ENCODE results near the gene TSTD1.
A peak's percentile ranks its signal among the peaks of the same experiment; 100 is the strongest.
"Not testable (repeated sequence)": the region's sequence is repeated elsewhere in the genome, so short reads cannot be mapped to it uniquely, and the experiment has no call there.

The TSTD1 gene

DNA sequence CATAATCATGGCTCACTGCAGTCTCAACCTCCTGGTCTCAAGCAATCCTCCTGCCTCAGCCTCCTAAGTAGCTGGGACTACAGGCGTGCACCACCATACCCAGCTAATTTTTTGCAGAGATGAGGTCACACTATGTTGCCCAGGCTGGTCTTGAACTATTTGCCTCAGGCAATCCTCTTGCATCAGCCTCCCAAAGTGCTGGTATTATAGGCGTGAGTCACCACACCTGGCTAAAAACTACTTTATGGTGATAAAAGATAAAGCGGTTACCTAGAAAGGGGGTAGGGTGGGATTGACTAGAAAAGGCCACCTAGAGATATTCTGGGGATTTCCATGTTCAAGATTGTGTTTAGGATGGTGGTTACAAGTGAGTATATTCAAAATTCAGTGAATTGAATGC, 5.0 kb downstream of the TSTD1 start:
- DNase-seq: no peak

- DNase-seq: no peak
Observed at GRCh38 chr1:161032409-161032808, 6.4 kb downstream of the TSTD1 start.

- DNase-seq: no peak
Observed at GRCh38 chr1:161031874-161032273, 6.9 kb downstream of the TSTD1 start.

DNA sequence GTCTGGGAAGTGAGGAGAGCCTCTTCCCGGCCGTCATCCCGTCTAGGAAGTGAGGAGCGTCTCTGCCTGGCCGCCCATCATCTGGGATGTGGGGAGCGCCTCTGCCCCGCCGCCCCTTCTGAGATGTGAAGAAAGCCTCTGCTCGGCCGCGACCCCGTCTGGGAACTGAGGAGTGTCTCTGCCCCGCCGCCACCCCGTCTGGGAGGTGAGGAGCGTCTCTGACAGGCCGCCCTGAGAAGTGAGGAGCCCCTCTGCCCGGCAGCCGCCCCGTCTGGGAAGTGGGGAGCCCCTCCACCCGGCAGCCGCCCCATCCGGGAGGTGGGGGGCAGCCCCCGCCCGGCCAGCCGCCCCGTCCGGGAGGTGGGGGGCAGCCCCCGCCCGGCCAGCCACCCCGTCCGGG, 9.3 kb downstream of the TSTD1 start:
- not testable (repeated sequence) for DNase-seq

- not testable (repeated sequence) for DNase-seq
Observed at GRCh38 chr1:161026954-161027353, 11.8 kb downstream of the TSTD1 start.

GRCh38 chr1:161022432-161022831, 16.3 kb downstream of the TSTD1 start:
- not testable (repeated sequence) for DNase-seq

DNA sequence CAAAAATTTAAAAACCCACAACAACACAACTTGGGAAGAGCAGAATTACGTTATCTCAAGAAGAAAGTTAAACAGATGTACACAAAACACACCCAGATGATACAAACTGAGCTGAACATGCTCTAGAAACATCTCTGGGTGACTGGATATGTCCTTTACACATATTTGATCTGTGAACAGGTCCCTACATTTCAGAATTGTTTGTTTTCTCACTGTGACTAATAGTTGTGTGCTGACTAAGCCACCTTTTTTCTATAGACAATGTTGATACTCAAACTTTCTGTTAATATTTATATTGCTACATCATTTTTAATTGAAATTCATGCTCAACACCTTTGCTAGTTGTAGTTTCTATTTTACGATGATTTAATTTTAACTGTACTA, 16.8 kb downstream of the TSTD1 start:
- no peak for DNase-seq

DNA sequence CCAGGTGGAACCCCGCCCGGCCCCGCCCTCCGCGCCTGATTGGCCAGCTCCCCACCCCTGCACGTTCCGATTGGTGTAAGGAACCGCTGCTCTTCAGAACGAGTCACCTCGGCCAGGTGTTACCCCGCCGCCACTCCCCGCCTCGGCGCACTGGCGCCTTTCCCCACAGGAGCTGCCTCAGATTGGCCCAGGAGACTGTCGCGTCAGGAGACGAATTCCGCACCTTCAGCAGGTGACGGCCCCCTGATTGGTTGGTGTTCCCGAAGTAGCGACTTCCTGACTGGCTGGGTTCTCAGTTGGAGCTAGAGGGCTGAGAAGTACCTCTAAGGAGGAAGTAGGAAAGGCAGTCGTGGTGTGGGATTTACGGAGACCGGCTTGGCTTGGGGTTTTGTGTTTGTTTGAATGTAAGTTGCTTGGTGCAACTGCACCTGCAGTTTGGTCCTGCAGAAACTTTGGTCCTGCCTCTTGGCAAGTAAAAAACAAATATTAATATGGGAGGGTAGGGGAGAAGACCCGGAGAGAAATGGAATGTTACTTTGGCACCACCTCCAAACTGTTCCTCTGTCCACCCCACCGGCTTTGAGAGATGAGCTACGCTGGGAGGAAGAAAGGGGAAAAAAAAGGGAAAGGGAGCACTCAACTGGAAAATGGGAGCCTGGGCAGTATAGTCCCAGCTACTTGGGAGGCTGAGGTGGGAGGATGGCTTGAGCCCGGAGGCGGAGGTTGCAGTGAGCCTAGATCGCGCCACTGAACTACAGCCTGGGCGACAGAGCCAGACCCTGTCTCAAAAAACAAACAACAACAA, 17.4 kb downstream of the TSTD1 start:
- peak in 1 of 2 donors; percentile 53 for DNase-seq

DNA sequence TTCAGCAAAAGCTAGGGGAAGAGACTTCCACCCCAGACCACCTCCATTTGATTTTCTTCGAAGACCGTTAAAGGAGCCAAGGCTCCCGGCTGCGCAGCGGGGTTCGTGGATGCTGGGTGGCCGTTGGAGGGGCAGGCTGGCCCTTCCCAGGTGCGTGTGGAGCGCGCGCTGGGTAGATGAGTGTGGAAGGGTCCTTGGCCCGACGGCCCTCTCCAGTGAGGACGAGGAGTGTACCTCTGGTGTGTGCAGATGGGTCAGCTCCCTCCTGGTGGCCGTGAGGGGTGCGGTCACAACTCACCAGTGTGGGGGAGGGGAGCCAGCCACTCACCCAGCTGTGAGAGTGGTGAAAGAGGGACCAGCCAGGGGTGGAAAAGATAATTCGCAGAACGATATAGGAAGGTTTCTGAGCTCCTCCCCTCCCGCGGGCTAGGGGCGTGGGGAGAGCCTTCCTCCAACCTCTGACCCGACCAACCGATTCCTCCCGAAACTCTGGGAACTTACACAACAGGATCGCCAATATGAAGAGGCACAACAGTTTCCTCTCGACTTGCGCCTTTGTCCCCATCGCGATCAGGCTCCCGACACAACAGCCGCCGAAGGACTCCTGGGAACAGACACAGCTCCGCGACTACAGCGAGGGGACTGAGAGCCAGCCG, 18.1 kb downstream of the TSTD1 start, which contains the start of gene F11R:
Gene F11R (minus strand): TSS at position 644 of the 656 bp plus-strand sequence. CDS start 79 bp downstream, at position 565.
- no peak for DNase-seq

GRCh38 chr1:161019751-161020495, 18.8 kb downstream of the TSTD1 start:
- DNase-seq: no peak

DNA sequence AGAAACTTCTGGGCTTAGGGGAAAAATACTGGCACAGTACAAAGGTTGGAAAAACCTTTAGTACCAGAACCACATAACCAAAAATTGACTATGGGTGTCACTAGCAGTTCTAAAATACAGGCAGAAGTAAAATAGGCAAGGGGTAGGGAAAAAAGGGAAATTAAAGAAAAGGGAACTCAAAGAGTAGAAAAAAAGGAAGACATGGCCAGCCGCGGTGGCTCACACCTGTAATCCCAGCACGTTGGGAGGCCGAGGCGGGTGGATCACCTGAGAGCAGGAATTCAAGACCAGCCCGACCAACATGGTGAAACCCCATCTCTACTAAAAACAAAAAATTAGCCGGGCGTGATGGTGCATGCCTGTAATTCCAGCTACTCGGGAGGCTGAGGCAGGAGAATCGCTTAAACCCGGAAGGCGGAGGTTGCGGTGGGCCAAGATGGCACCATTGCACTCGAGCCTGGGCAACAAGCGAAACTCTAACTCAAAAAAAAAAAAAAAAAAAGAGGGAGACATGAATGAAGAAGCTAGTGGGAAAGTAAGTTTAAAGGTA, 19.6 kb downstream of the TSTD1 start:
- DNase-seq: not testable (repeated sequence)

DNA sequence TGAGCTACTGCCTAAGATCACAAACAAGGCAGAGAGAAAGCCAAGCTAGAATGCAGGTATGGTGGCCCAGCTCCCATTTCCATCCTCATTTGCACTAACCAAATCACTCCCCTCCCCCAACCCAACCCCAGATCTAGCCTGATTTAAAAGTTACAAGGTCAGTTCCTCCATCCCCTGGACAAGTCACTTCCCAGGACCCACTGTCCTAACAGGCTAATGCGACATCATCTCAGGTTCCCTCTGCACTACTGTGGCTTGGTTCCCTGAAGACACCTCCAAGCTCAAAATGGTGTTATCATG, 20.2 kb downstream of the TSTD1 start:
- DNase-seq: no peak

- DNase-seq: no peak
Observed at GRCh38 chr1:161017756-161018630, 20.8 kb downstream of the TSTD1 start.

- DNase-seq: not testable (repeated sequence)
Observed at GRCh38 chr1:161017181-161017580, 21.6 kb downstream of the TSTD1 start.

- DNase-seq: not testable (repeated sequence)
Observed at GRCh38 chr1:161016683-161017082, 22.1 kb downstream of the TSTD1 start.

DNA sequence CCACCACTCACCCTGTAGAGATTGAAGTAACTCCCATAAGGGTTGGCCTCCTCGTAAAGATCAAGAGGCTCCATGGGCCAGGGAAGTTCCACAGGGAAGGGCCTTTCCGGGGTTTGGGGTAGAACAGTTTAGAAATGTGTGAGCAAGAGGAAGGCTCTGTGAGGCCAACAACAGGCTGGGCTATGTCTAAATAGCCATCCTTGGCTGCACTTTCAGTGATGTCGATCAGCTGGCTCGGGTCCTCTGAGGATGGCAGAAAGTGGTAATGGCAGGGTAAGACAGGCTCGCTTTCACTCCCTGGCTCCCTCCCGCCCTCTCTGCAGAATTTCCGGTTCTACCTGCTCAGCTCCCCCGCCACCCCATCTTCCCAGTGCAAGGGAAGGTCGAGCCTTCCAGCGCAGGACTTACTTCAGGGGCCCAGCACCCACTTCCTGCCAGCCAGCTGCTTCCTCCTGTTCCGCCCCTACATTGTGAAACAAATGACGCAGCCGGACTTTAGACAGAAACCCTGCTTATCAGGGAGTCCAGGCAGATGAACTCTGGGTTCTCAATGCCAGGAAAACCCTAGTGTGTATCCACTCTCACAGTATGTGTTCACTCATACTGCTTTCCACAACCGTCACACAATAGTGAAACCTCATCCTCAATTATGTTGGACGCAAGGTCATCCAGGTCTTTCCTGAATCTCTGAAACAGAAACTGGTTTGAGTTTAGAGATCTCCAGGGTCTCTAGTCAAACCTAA, 25.1 kb downstream of the TSTD1 start:
- peak in 1 of 2 donors; percentile 25 for DNase-seq

- DNase-seq: no peak
Observed at GRCh38 chr1:161013131-161013487, 25.7 kb downstream of the TSTD1 start.

DNA sequence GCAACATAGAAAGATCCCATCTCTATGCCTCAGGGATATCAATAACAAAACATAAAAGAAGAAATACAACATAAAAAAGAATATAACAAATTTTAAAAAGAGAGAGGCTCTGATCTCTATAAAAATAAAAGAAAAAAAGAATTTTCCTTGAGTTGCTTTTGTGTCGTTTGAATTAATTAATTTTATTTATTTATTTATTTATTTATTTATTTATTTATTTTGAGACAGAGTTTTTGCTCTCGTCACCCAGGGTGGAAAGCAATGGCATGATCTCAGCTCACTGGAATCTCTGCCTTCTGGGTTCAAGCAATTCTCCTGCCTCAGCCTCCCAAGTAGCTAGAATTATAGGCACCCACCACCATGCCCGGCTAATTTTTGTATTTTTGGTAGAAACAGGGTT, 26.3 kb downstream of the TSTD1 start:
- no peak for DNase-seq

DNA sequence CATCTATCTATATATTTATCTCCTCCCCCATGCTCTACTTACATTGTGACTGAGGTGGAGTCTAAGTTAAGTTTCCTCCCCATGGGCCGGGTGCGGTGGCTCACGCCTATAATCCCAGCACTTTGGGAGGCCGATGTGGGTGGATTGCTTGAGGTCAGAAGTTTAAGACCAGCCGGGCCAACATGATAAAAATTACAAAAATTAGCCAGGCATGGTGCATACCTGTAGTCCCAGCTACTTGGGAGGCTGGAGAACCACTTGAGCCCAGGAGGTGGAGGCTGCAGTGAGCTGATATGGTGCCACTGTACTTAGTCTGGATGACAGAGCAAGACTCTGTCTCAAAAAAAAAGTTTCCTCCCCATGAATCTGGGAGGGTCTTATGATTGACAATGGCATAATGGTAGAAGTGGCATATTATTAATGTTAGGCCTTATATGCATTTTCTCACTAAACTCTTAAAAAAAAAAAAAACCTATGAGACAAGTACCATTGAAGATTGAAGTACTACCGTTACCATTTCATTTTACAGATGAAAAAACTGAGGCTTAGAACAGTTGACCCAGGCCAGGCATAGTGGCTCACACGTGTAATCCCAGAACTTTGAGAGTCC, 29.1 kb downstream of the TSTD1 start:
- no peak for DNase-seq

DNA sequence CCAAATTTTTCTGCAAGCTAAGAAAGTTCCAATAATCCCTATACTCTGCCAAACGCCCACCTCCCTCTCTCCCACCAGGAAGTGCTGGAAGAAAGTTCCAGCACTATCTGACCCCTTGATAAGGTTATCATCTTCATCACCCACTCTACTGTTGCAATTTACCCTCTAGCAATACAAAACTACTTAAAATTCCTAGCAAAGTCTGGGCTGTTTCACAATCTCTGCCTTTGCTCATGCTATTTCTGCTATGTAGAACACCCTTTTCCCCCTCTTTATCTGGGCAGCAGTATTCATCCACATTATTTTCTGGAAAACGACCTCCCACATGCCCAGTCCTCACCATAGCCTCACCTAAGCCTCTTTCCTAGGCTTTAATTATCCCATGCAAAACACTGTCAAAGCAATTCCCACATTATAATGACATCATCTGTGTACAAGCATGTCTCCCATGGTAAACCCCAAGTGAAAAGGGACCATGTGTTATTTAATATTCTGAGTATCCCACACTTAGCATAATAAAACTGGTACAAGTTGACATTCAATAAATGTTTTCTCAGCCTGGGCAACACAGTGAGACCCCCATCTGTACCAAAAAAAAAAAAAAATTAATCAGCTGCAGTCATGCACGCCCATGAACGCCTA, 29.8 kb downstream of the TSTD1 start:
- DNase-seq: no peak

GRCh38 chr1:161007369-161007768, 31.4 kb downstream of the TSTD1 start:
- no peak for DNase-seq
